K562 treated with DMSO at 1 percent for 12 hours (cell line): Measurements from ENCODE around the gene C1QTNF6. TPM values are rescaled to one million over a fixed set of nuclear protein-coding genes. Genes with fewer than 3 reads are reported as not detected.

Source experiments
- total RNA-seq: library from RNA; unstranded; fragments of 300-600 nt; gene quantifications from 2 replicates; pipeline ENCODE4 v1.2.3, GENCODE V29; 2022; ENCODE audit not compliant: insufficient read depth

The C1QTNF6 gene
- total RNA-seq: 0.58 and 1.2 TPM in 2 replicates

DNA sequence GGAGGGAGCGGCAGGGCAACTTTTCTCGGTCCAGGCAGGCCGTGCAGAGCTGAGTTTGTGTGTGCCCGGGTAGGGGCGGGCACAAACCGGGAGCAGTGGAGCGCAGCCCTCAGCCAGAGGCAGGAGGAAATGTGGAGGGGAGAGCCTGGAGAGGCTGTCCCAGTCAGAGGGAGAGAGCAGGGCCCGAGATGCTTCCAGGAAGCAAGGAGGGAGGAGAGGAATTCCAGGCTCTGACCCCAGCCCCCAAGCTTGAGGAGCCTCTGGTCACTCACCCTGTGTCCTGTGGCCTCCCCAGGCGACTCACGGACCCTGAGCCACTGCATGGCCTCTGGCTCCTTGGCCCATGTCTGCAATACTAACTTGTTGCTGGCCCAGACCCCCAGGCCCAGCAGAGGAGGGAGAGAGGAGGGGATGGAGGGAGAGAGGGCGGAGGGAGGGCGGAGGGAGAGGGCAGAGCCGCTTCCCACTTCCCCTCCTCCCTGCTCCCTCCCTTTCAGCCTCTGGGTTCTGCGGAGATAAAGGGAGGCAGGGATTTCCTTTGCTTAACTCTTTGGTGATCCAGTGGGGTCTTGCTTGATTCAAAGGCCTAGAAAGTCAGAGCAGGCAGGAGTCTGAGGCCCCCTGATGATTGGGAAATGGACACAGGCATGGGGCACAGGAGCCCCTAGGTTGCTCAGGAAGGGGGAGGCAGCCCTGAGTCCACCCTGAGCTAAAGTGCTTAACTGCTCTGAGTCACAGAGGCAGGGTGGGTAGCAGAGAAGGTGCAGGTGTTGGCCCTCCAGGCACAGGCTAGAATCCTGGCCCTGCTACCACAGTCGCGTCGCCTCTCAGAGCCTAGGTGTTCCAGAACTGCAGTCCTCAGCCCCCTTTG lies at the start of gene C1QTNF6:
C1QTNF6 (minus strand) TSS at position 357 of the 871 bp plus-strand sequence; CDS start at position 323, 34 bp downstream.

DNA sequence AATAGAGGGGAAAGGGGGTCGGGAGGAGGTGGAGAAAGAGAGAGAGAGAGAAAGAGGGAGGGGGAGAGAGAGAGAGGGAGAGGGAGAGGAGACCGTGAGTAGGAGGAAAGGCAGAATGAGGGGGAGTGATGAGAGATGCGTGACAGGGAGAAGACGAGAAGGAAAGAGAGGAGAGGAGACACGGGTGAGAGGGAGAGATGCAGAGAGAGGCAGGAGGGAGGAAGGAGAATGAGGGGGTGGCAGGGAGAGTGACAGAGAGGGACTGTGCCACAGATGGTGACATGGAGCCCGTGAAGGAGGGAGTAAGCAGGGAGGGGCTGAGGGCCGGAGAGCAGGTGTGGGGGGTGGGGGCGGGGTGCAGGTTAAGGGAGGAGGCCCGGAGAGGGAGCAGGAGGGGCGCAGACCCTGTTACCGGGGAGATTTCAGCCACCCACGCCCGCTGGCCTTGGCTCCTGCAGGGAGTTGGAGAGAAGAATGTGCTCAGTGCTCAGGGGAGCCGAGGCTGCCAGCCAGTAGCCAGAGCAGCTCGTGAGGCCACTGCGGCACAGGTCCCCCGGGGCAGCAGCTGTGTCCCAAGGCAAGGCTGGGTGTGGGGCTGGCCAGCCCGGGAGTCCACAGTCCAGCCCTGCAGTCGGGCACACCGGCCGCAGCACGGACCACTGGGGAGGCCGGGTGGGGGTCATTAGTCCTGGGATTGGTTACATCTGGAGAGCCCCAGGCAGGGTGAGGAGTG lies 24.3 kb upstream of the C1QTNF6 start, which contains the start of gene SSTR3:
SSTR3 (minus strand) TSS at position 304 of the 733 bp plus-strand sequence. CDS start 4,674 bp downstream, outside the sequence.

Other genes starting within 250 kb of the C1QTNF6 start
- gene TST, start 168.8 kb downstream of the C1QTNF6 start, total RNA-seq: 41.4 and 58.1 TPM in 2 replicates
- 124 and 177 TPM in 2 replicates for gene MPST, start 168.5 kb downstream of the C1QTNF6 start, total RNA-seq
- not detected in 2 replicates for gene KCTD17, start 136.5 kb downstream of the C1QTNF6 start, total RNA-seq
- gene TMPRSS6, start 78.5 kb downstream of the C1QTNF6 start, total RNA-seq: not detected in 2 replicates
- gene IL2RB, start 38.3 kb downstream of the C1QTNF6 start, total RNA-seq: 0.72 and 1.0 TPM in 2 replicates
- not detected in 2 replicates for gene SSTR3, start 24.2 kb upstream of the C1QTNF6 start, total RNA-seq
- 239 and 319 TPM in 2 replicates for gene RAC2, start 56.0 kb upstream of the C1QTNF6 start, total RNA-seq
- gene CYTH4, start 94.3 kb upstream of the C1QTNF6 start, total RNA-seq: 0.49 and 1.9 TPM in 2 replicates
- gene ELFN2, start 239.2 kb upstream of the C1QTNF6 start, total RNA-seq: not detected in 2 replicates